Progenitor cell of endocrine pancreas (in vitro differentiated cells): Measurements from ENCODE around the gene KLHL10. TPM values are rescaled to one million over a fixed set of nuclear protein-coding genes. Genes with fewer than 3 reads are reported as not detected.
A peak's percentile ranks its signal among the peaks of the same experiment; 100 is the strongest.

Experiments used
- DNase-seq: peaks from one replicate; pipeline ENCODE4 v3.0.0; 2021; ENCODE audit warnings: low spot score; ENCODE audit not compliant: unreplicated experiment
- H3K27ac Mint-ChIP-seq: 2 replicates; pipeline ENCODE4 v1.8.0; 2021; ENCODE audit warnings: mild to moderate bottlenecking, moderate library complexity, mixed read lengths
- H3K27me3 Mint-ChIP-seq: 2 replicates; pipeline ENCODE4 v1.8.0; 2021; ENCODE audit warnings: mixed read lengths
- H3K36me3 Mint-ChIP-seq: 2 replicates; pipeline ENCODE4 v1.8.0; 2022; ENCODE audit warnings: mixed read lengths; ENCODE audit not compliant: insufficient read depth
- H3K4me1 Mint-ChIP-seq: 2 replicates; pipeline ENCODE4 v1.8.0; 2021; ENCODE audit warnings: low read depth, mixed read lengths
- H3K4me3 Mint-ChIP-seq: 2 replicates; pipeline ENCODE4 v1.8.0; 2021; ENCODE audit warnings: low read depth, mild to moderate bottlenecking, moderate library complexity, mixed read lengths
- H3K9me3 Mint-ChIP-seq: 2 replicates; pipeline ENCODE4 v1.8.0; 2021; ENCODE audit warnings: low read depth, mixed read lengths
- CTCF ChIP-seq: fragments of 200-600 bp; sonication (generic); IDR thresholded peaks from one replicate; pipeline ENCODE4 v1.5.0; 2021; ENCODE audit warnings: antibody characterized with exemption, mild to moderate bottlenecking; ENCODE audit not compliant: unreplicated experiment
- total RNA-seq: library from RNA; stranded (reverse); gene quantifications from 2 replicates; pipeline ENCODE4 v1.2.1, GENCODE V29; 2021

The KLHL10 gene
- total RNA-seq, 1 donor from 2014 or later, result not detected

- no peak overlapping the region for H3K27ac Mint-ChIP-seq
- TF ChIP-seq CTCF, result no peak
- H3K27me3 Mint-ChIP-seq, result no peaks in the 10 kb centered on the region
- no peaks in the 10 kb centered on the region for H3K9me3 Mint-ChIP-seq
- H3K4me3 Mint-ChIP-seq, result no peak overlapping the region
- H3K4me1 Mint-ChIP-seq, result peaks cover 11% of the 10 kb centered on the region
- DNase-seq, result no peak
- H3K36me3 Mint-ChIP-seq, result no peaks in the 10 kb centered on the region
Observed at GRCh38 chr17:41860254-41860931, 22.8 kb downstream of the KLHL10 start.

- peaks cover 11% of the 10 kb centered on the region for H3K36me3 Mint-ChIP-seq
- no peak for TF ChIP-seq CTCF
- no peak overlapping the region for H3K27ac Mint-ChIP-seq
- H3K4me1 Mint-ChIP-seq, result peaks cover 13% of the 10 kb centered on the region
- no peak overlapping the region for H3K4me3 Mint-ChIP-seq
- DNase-seq, result no peak
- H3K9me3 Mint-ChIP-seq, result no peaks in the 10 kb centered on the region
- no peaks in the 10 kb centered on the region for H3K27me3 Mint-ChIP-seq
Observed at GRCh38 chr17:41863074-41863848, 25.6 kb downstream of the KLHL10 start.

- Mint-ChIP-seq H3K36me3 (peaks cover 17% of the 10 kb centered on the region), H3K27ac (no peak overlapping the region), H3K27me3 (no peaks in the 10 kb centered on the region), H3K4me1 (peaks cover 13% of the 10 kb centered on the region), H3K9me3 (no peaks in the 10 kb centered on the region), H3K4me3 (no peak overlapping the region)
- no peak for DNase-seq
- no peak for TF ChIP-seq CTCF
Observed at GRCh38 chr17:41864498-41864835, 26.8 kb downstream of the KLHL10 start.

- peaks cover 7% of the 10 kb centered on the region for H3K4me1 Mint-ChIP-seq
- H3K36me3 Mint-ChIP-seq, result peaks cover 20% of the 10 kb centered on the region
- peak within 1 kb of the TSS; percentile 88 for H3K27ac Mint-ChIP-seq
Observed at GRCh38 chr17:41864836-41865595, 27.4 kb downstream of the KLHL10 start, which contains the start of gene KLHL11. KLHL11 (minus strand) TSS chr17:41865423; CDS start chr17:41865370, 53 bp downstream.

More at GRCh38 chr17:41864836-41865595, 27.4 kb downstream of the KLHL10 start, which contains the start of gene KLHL11:
- Mint-ChIP-seq H3K4me3 (no peak within 1 kb of the TSS), H3K9me3 (no peaks in the 10 kb centered on the region), H3K27me3 (no peaks in the 10 kb centered on the region)
- TF ChIP-seq CTCF, result no peak
- DNase-seq, result peak; percentile 81
